PC-3 (cell line): ENCODE data around the gene PHC3. TPM values are rescaled to one million over a fixed set of nuclear protein-coding genes. Genes with fewer than 3 reads are reported as not detected.

ENCODE experiments used
- ATAC-seq: fragments of 200-7000 bp; cut with Tn5 transposase; 2 replicates; pipeline ENCODE4 v1.9.1; 2020; ENCODE audit warnings: mild to moderate bottlenecking, moderate library complexity
- BruUV-seq: library from RNA; stranded (reverse); fragments of 400-500 nt; replicated peaks from 2 replicates; lab custom pipeline; 2021; lab: Mats Ljungman, UMichigan
- CTCF ChIA-PET: fragments of 300-600 bp; sonication (Branson Sonifier 250); formaldehyde crosslinking; loops from one replicate; lab custom pipeline; 2022; ENCODE audit warnings: antibody characterized with exemption; lab: Charles Lee
- POLR2A ChIA-PET: fragments of 300-600 bp; sonication (Branson Sonifier 250); formaldehyde crosslinking; loops from one replicate; lab custom pipeline; 2022; ENCODE audit warnings: antibody characterized with exemption; ENCODE audit not compliant: unreplicated experiment; lab: Charles Lee
- DNase-seq: peaks from one replicate; pipeline ENCODE4 v3.0.0-alpha.2; 2015
- H2AFZ ChIP-seq: fragments of 300-600 bp; sonication (generic); 2 replicates; pipeline ENCODE4 v1.6.0; 2016; ENCODE audit warnings: antibody characterized with exemption, low read length
- H3F3A ChIP-seq: fragments of 300-600 bp; sonication (generic); one replicate; pipeline ENCODE4 v1.6.0; 2017; ENCODE audit warnings: antibody characterized with exemption, low read length, control low read depth, mild to moderate bottlenecking; ENCODE audit not compliant: unreplicated experiment
- H3K27ac ChIP-seq: fragments of 300-600 bp; sonication (generic); 2 replicates; pipeline ENCODE4 v1.5.1; 2016; ENCODE audit warnings: mild to moderate bottlenecking, low read length
- H3K27me3 ChIP-seq: fragments of 300-600 bp; sonication (generic); 2 replicates; pipeline ENCODE4 v1.6.1; 2016; ENCODE audit warnings: low read length, mixed read lengths
- H3K36me3 ChIP-seq: fragments of 300-600 bp; sonication (generic); 2 replicates; pipeline ENCODE4 v1.6.1; 2016; ENCODE audit warnings: low read depth, mixed run types, low read length, mixed read lengths
- H3K4me1 ChIP-seq: fragments of 300-600 bp; sonication (generic); 2 replicates; pipeline ENCODE4 v1.5.1; 2016; ENCODE audit warnings: low read length; ENCODE audit not compliant: insufficient read depth
- H3K4me2 ChIP-seq: fragments of 300-600 bp; sonication (generic); 2 replicates; pipeline ENCODE4 v1.6.0; 2016; ENCODE audit warnings: low read length
- H3K4me3 ChIP-seq: fragments of 300-600 bp; sonication (generic); 2 replicates; pipeline ENCODE4 v1.5.1; 2016; ENCODE audit warnings: mild to moderate bottlenecking, low read length, mixed read lengths
- H3K79me2 ChIP-seq: fragments of 300-600 bp; sonication (generic); 2 replicates; pipeline ENCODE4 v1.6.1; 2017; ENCODE audit warnings: low read length, mixed read lengths
- H3K9ac ChIP-seq: fragments of 300-600 bp; sonication (generic); 2 replicates; pipeline ENCODE4 v1.6.0; 2016; ENCODE audit warnings: mild to moderate bottlenecking, low read length
- H3K9me2 ChIP-seq: fragments of 300-600 bp; sonication (generic); replicated peaks from 2 replicates; pipeline ENCODE4 v1.6.1; 2016; ENCODE audit warnings: mixed run types, low read length, mixed read lengths
- H3K9me3 ChIP-seq: fragments of 300-600 bp; sonication (generic); 2 replicates; pipeline ENCODE4 v1.6.1; 2016; ENCODE audit warnings: low read length, mixed read lengths
- H4K20me1 ChIP-seq: fragments of 300-600 bp; sonication (generic); 2 replicates; pipeline ENCODE4 v1.6.1; 2016; ENCODE audit warnings: low read length, mixed read lengths
- CTCF ChIP-seq: fragments of 300-600 bp; sonication (generic); conservative IDR thresholded peaks from 2 replicates; pipeline ENCODE4 v1.5.1; 2017; ENCODE audit warnings: antibody characterized with exemption, low read depth, mild to moderate bottlenecking, low read length
- EZH2 ChIP-seq: fragments of 300-600 bp; sonication (generic); IDR thresholded peaks from one replicate; pipeline ENCODE4 v1.6.1; 2017; ENCODE audit warnings: antibody characterized with exemption, mild to moderate bottlenecking, low read length; ENCODE audit not compliant: unreplicated experiment
- EZH2phosphoT487 ChIP-seq: fragments of 300-600 bp; sonication (generic); IDR thresholded peaks from 2 replicates; pipeline ENCODE4 v1.6.1; 2018; ENCODE audit warnings: mild to moderate bottlenecking, antibody characterized with exemption, low read length, borderline replicate concordance
- intact Hi-C: fragments of 100-400 bp; cut with micrococcal nuclease; formaldehyde crosslinking; loops from 2 replicates; pipeline ENCODE4 v1.9.0; 2023
- total RNA-seq: library from RNA; depleted of rRNA; stranded (reverse); fragments of >200 nt; gene quantifications from 2 replicates; pipeline ENCODE4 v1.2.3, GENCODE V29; 2014

Gene PHC3
- total RNA-seq, 1 experiment from 2014 or later, result 7.5 TPM

GRCh38 chr3:170222647-170223541, 41.4 kb upstream of the PHC3 start:
- H3K9ac ChIP-seq, result peak overlapping the region; percentile 96
- ATAC-seq (peak; percentile 31), DNase-seq (peak; percentile 48)
- H3K9me2 ChIP-seq, result no peaks in the 10 kb centered on the region
- peaks cover 7% of the 10 kb centered on the region for H3K9me3 ChIP-seq
- H3F3A ChIP-seq, result no peaks in the 10 kb centered on the region
- peak overlapping the region; percentile 97 for H3K4me2 ChIP-seq
- peaks cover 8% of the 10 kb centered on the region; the same call in 1 of the 2 replicates for H4K20me1 ChIP-seq
- peaks cover 12% of the 10 kb centered on the region for H3K4me1 ChIP-seq
- peak overlapping the region; percentile 97 for H2AFZ ChIP-seq
- TSS peak; percentile 53 for BruUV-seq
- H3K36me3 ChIP-seq, result peaks cover 4% of the 10 kb centered on the region; the same call in 1 of the 2 replicates
- CTCF ChIA-PET, result interaction anchor here (0.7 kb wide), 1 partner anchor 19 kb away, joined by 3 read pairs; no protein-coding TSS in a partner anchor
- peak overlapping the region; percentile 79 for H3K27ac ChIP-seq
- no peaks in the 10 kb centered on the region for H3K27me3 ChIP-seq
- TF ChIP-seq EZH2, result no peak
- TF ChIP-seq CTCF, result no peak; the same call in 1 of the 2 replicates
- no peak for TF ChIP-seq EZH2phosphoT487
- peaks cover 52% of the 10 kb centered on the region for H3K79me2 ChIP-seq
- intact Hi-C loops, result loop anchor here (2.0 kb wide), 2 partner anchors 34 to 42 kb away; partner anchors contain the start of gene PHC3
- peak overlapping the region; percentile 90 for H3K4me3 ChIP-seq
- POLR2A ChIA-PET, result interaction anchor here (0.6 kb wide), 1 partner anchor 44 kb away, joined by 3 read pairs; no protein-coding TSS in a partner anchor

- CTCF ChIA-PET, result no interaction called here
Observed at GRCh38 chr3:170221924-170222646, 40.6 kb upstream of the PHC3 start, which contains the start of gene PRKCI. TSS of gene PRKCI (plus strand) at chr3:170222424. CDS start at chr3:170222670, 246 bp downstream.

More at GRCh38 chr3:170221924-170222646, 40.6 kb upstream of the PHC3 start, which contains the start of gene PRKCI:
- peaks cover 4% of the 10 kb centered on the region; the same call in 1 of the 2 replicates for H3K36me3 ChIP-seq
- peaks cover 8% of the 10 kb centered on the region; the same call in 1 of the 2 replicates for H4K20me1 ChIP-seq
- TSS peak; percentile 35 for BruUV-seq
- H3K79me2 ChIP-seq, result peaks cover 44% of the 10 kb centered on the region
- TF ChIP-seq CTCF (no peak), EZH2phosphoT487 (no peak)
- POLR2A ChIA-PET, result no interaction called here
- H3F3A ChIP-seq, result no peaks in the 10 kb centered on the region
- H3K4me2 ChIP-seq, result peak within 1 kb of the TSS; percentile 97
- peak within 1 kb of the TSS; percentile 96 for H3K9ac ChIP-seq
- DNase-seq (peak; percentile 96), ATAC-seq (peak; percentile 95)
- H3K27me3 ChIP-seq, result no peaks in the 10 kb centered on the region
- H3K9me2 ChIP-seq, result no peaks in the 10 kb centered on the region
- H3K27ac ChIP-seq, result peak within 1 kb of the TSS; percentile 79
- peak within 1 kb of the TSS; percentile 90 for H3K4me3 ChIP-seq
- intact Hi-C loops, result loop anchor here (2.0 kb wide), 2 partner anchors 33 to 41 kb away; partner anchors contain the start of gene PHC3
- H2AFZ ChIP-seq, result peak within 1 kb of the TSS; percentile 97
- peaks cover 7% of the 10 kb centered on the region for H3K4me1 ChIP-seq
- H3K9me3 ChIP-seq, result peaks cover 7% of the 10 kb centered on the region
